ENCODE data around the gene GLOD5. TPM values are rescaled to one million over a fixed set of nuclear protein-coding genes. Genes with fewer than 3 reads are reported as not detected.
A peak's percentile ranks its signal among the peaks of the same experiment; 100 is the strongest.

GLOD5 gene
- total and polyA plus RNA-seq, 9 of the 15 experiments (the other 6 are each of a cell fraction or from before 2014, with no cell fraction given), result 0.27 to 4.4 (median 2.2) TPM

DNA sequence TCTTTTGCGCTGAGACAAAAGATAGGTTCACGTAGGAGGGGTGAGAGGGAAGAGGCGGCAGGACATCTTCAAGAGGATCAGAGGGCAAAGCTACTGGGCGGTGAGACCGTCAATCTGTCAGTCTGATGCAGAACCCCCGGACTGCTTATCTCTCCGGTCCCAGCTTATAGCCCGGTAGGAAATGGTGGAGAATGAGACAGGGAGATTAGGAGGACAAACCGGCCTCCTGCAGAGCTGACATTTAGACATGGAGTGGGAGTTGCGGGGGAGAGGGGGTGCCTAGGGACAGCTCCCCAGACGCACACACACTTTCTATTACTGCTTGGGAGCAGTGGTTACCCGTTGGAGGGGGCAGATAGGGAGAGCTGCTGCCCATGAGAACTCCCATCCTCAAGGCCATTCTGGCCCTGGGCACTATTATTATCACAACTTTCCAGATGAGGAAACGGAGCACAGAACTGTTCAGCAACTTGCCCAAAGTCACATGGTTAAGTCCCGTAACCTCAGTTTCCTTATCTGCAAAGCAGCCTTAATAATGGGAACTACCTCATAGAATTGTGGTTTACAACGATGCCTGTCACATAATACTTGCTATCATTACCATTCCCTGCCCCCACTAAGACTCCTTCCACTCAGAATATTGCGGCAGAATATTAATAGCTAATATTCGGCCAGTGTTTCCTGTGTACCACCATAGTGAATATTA is 39.2 kb downstream of the GLOD5 start (continued):
- TF ChIP-seq, protein P1, sequence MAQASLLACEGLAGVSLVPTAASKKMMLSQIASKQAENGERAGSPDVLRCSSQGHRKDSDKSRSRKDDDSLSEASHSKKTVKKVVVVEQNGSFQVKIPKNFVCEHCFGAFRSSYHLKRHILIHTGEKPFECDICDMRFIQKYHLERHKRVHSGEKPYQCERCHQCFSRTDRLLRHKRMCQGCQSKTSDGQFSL (CRISPR knock-in tag; IDR thresholded peaks at IDR 0.05), result no peak
- TF ChIP-seq, protein P1 (tag; IDR thresholded peaks at IDR 0.05), result 0 out of 4 replicates have a peak, but pooled peaks of 1 of the 2 experiments have one; percentile 47
- TF ChIP-seq ZNF174 (CRISPR knock-in tag; IDR thresholded peaks at IDR 0.05) (no peak), BRF1 (IDR thresholded peaks at IDR 0.05; ENCODE audit: borderline replicate concordance, extremely low read depth, insufficient read length) (no peak), PCBP1 (IDR thresholded peaks at IDR 0.05; ENCODE audit: low read depth, low read length, poor library complexity, severe bottlenecking) (no peak), RAD51 (IDR thresholded peaks at IDR 0.05; ENCODE audit: borderline replicate concordance, low read depth) (no peak), ZNF699 (CRISPR knock-in tag; IDR thresholded peaks at IDR 0.05; ENCODE audit: insufficient replicate concordance) (no peak), KHSRP (IDR thresholded peaks at IDR 0.05) (peak; percentile 87), KDM5B (IDR thresholded peaks at IDR 0.05; ENCODE audit: insufficient replicate concordance, low read depth, low read length) (no peak), PCBP2 (IDR thresholded peaks at IDR 0.05; ENCODE audit: low read depth, low read length, poor library complexity, severe bottlenecking) (no peak), DNMT1 (IDR thresholded peaks at IDR 0.05) (no peak), ARID1B (IDR thresholded peaks at IDR 0.05) (peak; percentile 99), ZNF696 (CRISPR knock-in tag; conservative IDR thresholded peaks at IDR 0.05) (no peak), FOXJ2 (tag; IDR thresholded peaks at IDR 0.05) (no peak), MCM5 (IDR thresholded peaks at IDR 0.05; ENCODE audit: low read depth) (no peak)
- TF ChIP-seq, protein P2, sequence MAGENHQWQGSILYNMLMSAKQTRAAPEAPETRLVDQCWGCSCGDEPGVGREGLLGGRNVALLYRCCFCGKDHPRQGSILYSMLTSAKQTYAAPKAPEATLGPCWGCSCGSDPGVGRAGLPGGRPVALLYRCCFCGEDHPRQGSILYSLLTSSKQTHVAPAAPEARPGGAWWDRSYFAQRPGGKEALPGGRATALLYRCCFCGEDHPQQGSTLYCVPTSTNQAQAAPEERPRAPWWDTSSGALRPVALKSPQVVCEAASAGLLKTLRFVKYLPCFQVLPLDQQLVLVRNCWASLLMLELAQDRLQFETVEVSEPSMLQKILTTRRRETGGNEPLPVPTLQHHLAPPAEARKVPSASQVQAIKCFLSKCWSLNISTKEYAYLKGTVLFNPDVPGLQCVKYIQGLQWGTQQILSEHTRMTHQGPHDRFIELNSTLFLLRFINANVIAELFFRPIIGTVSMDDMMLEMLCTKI (IDR thresholded peaks at IDR 0.05; ENCODE audit: partially characterized antibody), result no peak
- TF ChIP-seq, protein P3, sequence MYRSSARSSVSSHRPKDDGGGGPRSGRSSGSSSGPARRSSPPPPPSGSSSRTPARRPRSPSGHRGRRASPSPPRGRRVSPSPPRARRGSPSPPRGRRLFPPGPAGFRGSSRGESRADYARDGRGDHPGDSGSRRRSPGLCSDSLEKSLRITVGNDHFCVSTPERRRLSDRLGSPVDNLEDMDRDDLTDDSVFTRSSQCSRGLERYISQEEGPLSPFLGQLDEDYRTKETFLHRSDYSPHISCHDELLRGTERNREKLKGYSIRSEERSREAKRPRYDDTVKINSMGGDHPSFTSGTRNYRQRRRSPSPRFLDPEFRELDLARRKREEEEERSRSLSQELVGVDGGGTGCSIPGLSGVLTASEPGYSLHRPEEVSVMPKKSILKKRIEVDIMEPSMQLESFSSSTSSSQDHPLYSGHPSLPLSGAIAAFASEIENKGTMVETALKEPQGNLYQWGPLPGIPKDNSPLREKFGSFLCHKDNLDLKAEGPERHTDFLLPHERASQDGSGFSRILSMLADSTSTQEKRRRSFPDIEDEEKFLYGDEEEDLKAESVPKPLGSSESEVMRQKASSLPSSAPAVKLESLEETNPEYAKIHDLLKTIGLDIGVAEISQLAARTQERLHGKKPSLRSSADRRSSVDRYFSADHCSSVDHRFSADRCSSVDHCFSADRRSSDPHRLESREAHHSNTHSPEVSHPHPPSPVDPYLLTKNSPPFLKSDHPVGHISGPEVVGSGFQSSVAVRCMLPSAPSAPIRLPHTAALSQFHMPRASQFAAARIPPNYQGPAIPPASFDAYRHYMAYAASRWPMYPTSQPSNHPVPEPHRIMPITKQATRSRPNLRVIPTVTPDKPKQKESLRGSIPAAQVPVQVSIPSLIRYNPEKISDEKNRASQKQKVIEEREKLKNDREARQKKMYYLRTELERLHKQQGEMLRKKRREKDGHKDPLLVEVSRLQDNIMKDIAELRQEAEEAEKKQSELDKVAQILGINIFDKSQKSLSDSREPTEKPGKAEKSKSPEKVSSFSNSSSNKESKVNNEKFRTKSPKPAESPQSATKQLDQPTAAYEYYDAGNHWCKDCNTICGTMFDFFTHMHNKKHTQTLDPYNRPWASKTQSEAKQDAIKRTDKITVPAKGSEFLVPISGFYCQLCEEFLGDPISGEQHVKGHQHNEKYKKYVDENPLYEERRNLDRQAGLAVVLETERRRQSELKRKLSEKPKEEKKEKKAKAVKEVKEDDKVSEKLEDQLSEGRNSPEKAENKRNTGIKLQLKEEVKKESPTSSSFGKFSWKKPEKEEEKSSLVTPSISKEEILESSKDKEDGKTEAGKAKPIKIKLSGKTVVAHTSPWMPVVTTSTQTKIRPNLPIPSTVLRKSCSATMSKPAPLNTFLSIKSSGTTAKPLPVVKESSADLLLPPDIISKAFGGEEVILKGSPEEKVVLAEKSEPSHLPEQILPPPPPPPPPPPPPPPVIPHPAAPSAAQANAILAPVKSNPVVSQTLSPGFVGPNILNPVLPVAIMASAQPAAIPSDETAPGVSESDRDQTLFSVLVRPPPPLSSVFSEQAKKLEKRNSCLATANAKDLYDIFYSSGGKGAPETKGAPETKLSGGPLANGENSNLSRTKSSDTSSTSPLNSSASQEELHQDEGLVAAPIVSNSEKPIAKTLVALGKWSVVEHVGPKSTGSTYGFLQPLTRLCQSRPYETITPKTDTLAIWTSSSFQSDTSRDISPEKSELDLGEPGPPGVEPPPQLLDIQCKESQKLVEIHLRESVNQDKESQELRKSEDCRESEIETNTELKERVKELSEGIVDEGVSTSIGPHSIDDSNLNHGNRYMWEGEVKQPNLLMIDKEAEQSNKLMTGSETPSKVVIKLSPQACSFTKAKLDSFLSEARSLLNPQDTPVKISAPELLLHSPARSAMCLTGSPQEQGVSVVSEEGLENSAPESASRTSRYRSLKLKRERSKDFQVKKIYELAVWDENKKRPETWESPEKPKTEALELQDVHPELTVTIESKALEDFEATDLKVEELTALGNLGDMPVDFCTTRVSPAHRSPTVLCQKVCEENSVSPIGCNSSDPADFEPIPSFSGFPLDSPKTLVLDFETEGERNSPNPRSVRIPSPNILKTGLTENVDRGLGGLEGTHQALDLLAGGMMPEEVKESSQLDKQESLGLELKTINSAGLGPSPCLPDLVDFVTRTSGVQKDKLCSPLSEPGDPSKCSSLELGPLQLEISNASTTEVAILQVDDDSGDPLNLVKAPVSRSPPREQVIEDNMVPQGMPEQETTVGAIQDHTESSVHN (IDR thresholded peaks at IDR 0.05; ENCODE audit: borderline replicate concordance in 1 of 2, low read depth in 1 of 2), result peak in 1 of 2 experiments; percentile 72; a peak in 1 of 4 replicates
